Dedifferentiated amniotic fluid mesenchymal stem cell (primary cell): Measurements from ENCODE around the gene TAS2R60.
"Not testable (repeated sequence)": the region's sequence is repeated elsewhere in the genome, so short reads cannot be mapped to it uniquely, and the experiment has no call there.

Experiments
- DNase-seq: peaks from one replicate; pipeline ENCODE4 v3.0.0-alpha.2; 2016; ENCODE audit errors: extremely low spot score

TAS2R60 gene

DNA sequence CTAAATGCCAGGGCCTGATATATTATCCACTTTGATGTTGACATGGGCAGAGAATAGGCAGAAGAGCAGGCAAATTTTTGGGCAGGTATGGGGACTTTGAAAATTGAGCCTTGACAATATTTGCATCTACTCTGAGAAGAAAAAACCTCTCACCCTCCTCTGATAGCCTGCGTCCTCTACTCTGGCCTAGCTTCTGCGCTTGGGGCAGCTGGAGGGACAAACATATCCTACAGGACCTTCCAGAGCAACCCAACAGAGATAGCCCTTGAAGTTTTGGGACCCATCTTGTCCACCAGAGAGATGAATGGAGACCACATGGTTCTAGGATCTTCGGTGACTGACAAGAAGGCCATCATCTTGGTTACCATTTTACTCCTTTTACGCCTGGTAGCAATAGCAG, at the start of gene TAS2R60:
TAS2R60 (plus strand) TSS at position 301 of the 400 bp plus-strand sequence; CDS start at position 301, 0 bp downstream.
- DNase-seq: no peak

DNA sequence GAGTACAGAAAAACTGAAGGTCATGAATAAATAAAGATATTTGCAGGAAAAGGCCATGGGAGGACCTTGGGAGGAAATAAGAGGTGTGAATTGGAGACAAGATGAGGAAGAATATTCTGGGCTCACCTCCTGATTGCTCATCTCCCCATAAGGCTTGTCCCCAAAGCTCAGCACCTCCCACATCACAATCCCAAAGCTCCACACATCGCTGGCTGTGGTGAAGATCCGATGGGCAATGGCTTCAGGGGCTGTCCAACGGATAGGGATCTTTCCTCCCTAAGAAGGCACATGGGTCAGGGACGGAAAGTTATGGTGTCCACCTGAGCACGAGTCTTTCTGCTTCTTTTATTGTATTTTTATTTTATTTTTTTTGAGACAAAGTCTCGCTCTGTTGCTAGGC, 49.2 kb upstream of the TAS2R60 start:
- DNase-seq: no peak

DNA sequence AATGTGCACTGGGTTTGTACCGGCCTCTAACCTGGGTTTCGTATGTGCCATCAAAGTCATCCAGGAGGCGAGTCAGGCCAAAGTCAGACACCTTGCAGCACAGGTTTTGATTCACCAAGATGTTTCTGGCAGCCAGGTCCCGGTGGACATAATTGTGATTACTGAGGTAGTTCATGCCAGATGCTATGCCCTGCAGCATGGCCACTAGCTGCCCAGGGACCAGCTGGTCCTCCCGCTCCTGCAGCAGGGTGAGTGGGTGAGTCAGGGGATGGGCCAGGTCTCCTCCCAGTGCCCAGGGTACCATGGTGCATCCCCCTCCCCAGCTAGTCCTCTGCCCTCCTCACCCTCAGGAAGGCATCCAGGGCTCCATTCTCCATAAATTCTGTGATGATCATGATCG, 48.5 kb upstream of the TAS2R60 start:
- DNase-seq: no peak

GRCh38 chr7:143395187-143396149, 47.8 kb upstream of the TAS2R60 start:
- no peak for DNase-seq

DNA sequence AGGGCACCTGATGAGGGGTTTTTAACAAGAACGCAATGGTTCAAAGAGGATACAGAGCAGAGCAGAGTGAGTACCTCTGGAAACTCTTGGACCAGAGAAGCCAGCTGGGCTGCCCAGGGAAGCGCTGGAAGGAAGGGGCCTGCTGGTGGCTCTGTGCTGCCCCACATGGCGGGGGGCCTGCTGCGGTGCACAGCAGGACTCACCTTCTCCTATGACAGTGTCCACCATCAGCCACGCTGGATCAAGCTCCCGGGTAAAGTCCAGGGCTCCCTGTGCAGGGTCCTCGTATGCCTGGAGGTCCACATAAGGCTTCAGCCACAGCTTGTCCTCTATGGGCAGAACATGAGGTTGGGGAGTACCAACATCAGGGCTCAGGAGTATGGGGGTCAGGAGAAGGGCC, 47.1 kb upstream of the TAS2R60 start:
- no peak for DNase-seq

GRCh38 chr7:143396625-143397556, 46.4 kb upstream of the TAS2R60 start:
- no peak for DNase-seq

DNA sequence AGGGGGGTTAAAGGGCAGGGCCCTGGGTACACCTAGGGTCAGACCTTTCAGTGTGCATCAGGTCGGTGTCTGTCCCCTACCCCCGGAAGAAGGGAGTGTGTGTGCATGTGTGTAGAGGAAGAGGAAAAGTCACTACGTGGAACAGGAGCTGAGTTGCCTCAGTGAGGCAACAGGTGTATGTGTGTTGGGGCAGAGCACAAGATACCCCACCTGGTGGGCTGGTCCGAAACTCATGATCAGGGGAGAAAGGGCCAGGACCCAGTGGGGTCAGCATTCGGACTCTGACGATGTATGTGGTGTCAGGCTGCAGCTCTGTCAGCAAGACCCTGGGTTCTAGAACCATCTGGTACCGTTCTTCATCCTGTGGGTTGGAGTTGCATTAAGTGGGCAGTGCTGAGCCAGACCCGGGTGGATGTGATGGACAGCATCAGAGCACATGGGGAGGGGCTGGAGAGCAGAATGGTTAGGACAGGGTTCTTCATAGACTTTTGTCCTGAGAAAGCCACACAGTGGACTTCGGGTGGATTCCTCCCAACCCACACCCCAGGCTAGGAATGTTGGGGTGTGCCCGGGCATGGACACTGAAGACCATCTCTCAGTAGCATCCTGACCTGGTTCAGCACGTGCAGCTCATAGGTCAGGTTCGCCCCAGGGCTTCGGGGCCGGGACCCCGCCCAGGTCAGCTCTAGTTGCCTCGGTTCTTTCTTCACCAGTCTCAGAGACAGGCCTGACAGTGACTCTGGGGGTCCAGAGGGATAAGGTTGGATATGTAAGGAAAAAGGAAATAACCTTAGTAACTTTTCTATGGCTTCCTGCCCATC, 45.3 kb upstream of the TAS2R60 start:
- no peak for DNase-seq

- no peak for DNase-seq
These were observed 44.6 kb upstream of the TAS2R60 start for GRCh38 chr7:143398616-143399015.

DNA sequence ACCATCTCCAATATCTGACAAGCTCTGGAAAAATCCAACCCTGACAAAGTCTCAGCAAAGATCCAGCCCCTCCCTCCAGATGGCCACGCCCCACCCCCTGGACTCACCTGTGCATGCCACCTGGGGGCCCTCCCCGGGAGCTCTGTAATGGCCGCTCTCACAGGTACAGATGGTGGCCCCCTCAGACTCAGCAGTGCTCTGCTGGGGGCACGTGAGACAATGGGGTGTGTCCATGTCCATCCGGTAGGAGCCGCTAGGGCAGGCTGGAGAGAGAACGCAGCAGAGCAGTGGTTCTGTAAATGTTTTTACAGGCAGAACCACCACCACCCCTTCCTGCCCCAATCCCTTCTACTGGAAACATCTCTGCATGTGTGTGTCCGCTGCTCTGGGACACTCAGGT, 44.1 kb upstream of the TAS2R60 start:
- DNase-seq: no peak

DNA sequence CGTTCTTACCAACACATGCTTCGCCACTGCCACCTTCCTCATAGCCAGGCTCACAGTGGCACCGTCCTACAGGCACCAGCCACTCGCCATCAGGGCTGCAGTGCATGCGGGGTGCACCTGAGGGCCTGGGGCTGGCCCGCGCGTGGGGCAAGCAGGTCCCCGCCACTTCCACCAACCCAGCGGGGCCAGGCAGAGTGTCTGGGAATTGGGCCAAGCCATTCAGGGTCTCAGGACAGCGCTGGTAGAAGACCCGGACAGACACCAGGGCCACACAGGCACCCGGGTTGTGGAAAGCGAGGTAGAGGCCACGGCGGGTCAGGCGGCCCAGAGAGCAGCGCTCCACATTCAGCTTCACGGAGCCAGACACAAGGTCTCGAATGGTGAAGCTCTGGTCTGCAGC, 43.6 kb upstream of the TAS2R60 start:
- DNase-seq: no peak

- DNase-seq: no peak
These were observed 42.0 kb upstream of the TAS2R60 start for GRCh38 chr7:143401265-143401664.

- not testable (repeated sequence) for DNase-seq
These were observed 41.0 kb upstream of the TAS2R60 start for GRCh38 chr7:143402233-143402632.

DNA sequence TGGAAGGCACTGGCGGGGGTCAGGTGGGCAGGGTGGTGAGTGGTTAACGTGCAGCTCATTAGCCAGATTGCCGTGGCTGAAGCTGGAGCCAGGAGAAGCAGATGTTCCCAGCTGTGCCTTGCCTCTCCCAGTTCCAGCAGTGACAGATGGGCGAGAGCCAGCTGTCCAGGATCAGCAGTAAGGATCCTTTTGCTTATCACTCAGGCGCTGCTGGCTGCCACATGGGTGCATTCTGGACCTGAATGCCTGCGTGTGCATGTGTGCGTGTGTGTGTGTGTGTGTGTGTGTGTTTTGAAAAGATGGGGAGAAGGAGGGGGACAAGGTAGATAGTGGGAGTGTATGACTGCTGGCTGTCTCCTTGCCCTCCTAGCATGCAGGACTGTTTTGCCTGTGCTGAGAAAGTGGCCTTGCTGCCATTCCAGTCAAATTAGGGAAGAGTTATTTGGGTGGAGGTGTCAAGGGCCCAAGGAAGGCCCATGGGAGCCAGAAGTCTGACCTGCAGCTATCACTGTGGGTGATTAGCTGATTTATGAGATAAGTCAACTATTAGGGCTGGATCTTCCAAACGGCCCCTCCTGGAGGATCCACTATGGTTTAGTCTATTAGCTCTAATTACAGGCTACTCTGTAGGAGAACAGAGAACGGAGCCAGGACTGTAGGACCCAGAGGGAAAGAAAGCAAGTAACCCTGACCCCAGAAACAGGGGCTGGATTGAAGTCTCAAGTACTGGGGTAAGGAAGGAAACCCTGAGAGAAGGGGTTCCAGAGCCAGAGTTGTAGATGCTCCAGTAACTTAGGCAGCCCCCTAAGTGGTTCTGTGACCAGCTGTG, 37.9 kb upstream of the TAS2R60 start:
- no peak for DNase-seq

DNA sequence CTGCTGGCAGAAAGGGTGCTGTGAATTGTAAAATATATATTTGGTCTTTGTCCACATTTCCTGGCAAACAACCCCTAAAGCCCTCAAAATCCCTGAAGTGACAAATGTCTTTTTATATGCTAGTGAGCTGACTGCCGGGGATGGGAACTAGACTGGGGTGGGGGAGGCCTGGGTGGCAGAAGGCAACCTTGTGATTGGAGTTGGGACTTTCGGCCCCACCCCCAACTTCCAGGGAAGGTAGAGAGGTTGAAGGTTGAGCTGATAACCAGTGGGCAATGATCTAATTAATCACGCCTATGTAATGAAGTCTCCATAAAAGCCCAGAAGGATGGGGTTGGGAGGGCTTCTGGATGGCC, 37.3 kb upstream of the TAS2R60 start:
- no peak for DNase-seq

GRCh38 chr7:143407287-143408251, 35.7 kb upstream of the TAS2R60 start:
- no peak for DNase-seq

GRCh38 chr7:143408252-143408685, 35.0 kb upstream of the TAS2R60 start:
- DNase-seq: no peak

DNA sequence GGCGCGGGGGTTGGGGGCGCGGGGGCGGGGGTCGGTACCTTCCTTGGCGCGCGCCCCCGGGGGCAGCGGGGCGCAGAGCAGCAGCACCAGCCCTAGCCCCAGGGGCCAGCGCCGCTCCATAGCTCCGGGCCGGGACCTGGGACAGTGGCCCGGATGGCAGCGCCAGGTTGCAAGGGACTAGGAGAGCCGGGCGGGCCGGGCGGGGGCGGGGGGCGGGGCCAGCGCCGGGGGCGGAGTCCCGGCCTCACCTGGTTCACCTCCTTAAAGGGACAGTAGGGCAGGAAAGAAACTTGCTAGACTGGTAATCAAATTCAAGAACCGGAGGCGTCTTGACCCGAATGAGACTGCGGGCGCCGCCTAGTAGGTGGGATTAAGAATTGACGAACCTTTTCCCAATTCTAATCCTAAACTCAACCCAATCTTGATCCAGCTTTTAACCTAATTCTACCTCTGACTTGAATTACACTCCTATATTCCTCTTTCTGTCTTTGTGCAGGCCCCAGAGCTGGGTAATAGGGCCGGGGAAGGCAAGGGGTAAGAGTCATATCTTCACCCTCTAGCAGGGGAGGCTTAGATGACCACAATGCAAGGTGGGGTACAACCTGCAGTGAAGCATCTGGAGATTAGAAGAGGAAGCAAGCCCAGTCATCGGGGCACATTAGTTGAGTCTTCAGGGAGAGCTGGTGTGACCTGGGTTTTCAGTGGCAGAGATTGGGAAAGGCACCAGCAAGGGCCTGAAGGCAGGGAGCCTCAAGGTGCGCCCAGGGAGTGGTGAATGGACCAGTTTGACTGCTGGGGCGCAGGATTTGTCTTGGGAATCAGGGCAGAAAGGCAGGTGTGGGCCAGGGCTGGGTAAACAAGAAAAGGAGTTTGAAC, 34.3 kb upstream of the TAS2R60 start, which contains the start of gene EPHA1:
EPHA1 (minus strand) TSS at position 171 of the 876 bp plus-strand sequence; CDS start at position 120, 51 bp downstream.
- DNase-seq: no peak

DNA sequence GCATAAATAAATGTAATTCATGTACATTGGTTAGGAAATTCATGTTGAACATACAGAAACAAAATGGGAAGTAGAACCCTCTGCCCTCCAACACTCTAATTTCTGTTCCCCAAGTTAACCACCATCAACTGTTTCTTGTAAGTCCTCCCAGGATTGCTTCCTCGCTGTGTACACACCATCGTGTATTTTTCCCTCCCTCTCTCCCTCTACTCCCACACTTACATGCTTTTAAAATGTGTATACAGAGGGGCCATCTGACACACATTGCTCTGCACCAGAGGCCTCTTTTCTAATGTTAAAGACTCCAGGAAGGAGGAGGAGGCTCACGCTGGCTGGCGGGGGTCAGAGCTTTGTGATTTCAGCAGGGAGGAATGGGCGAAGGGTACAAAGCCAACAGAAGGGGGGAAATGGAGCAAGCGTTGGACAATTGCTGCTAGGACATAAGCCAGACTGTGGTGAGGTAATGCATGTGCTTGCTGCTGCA, 32.7 kb upstream of the TAS2R60 start:
- DNase-seq: no peak
